ENCODE results near the gene CHCHD3.

GRCh38 chr7:133117452-133117851, 35.6 kb upstream of the CHCHD3 start:
- TF ChIP-seq POLR2AphosphoS5 (IDR thresholded peaks at IDR 0.05; ENCODE audit: borderline replicate concordance, low read depth, low read length) = no peak
- TF ChIP-seq FOXP2 (optimal IDR thresholded peaks at IDR 0.05; ENCODE audit: control extremely low read depth, extremely low read length, insufficient read depth) = no peak
